Ovary (tissue), 9 donors: Measurements from ENCODE around the gene LIPC. TPM values are rescaled to one million over a fixed set of nuclear protein-coding genes. Genes with fewer than 3 reads are reported as not detected.
A peak's percentile ranks its signal among the peaks of the same experiment; 100 is the strongest.

ENCODE experiments used
- DNase-seq, 5 donors: peaks; one replicate each; pipeline ENCODE4 v3.0.0-alpha.2; 2019 to 2020
- H3K27ac ChIP-seq, 2 donors: fragments of 200-600 bp; one replicate each; pipeline versions ENCODE4 v1.5.1 to v1.8.0; 2019 to 2022
- H3K27me3 ChIP-seq: fragments of 200-600 bp; one replicate; pipeline ENCODE4 v1.8.0; 2022
- H3K36me3 ChIP-seq: fragments of 200-600 bp; sonication (generic); one replicate; pipeline ENCODE4 v1.5.1; 2019
- H3K4me1 ChIP-seq: one replicate; pipeline ENCODE4 v1.8.1; 2013; ENCODE audit warnings: mild to moderate bottlenecking, moderate library complexity; ENCODE audit not compliant: insufficient read depth
- H3K4me3 ChIP-seq: fragments of 200-600 bp; sonication (generic); one replicate; pipeline ENCODE4 v1.5.1; 2017
- H3K9me3 ChIP-seq, 2 donors: fragments of 200-600 bp in 1 of 2; sonication (generic) in 1 of 2; one replicate each; pipeline versions ENCODE4 v1.5.1 to v1.8.1; 2013 to 2019; ENCODE audit warnings: mild to moderate bottlenecking in 1 of 2, moderate library complexity in 1 of 2
- CTCF ChIP-seq, 3 donors: fragments of 450-650 bp in 2 of 3; fragments of 200-600 bp in 1 of 3; IDR thresholded peaks; one replicate each; pipeline versions ENCODE4 v1.5.1 to v1.8.0; 2016 to 2022; ENCODE audit warnings: antibody characterized with exemption in 3 of 3, mild to moderate bottlenecking in 1 of 3
- EP300 ChIP-seq: sonication (generic); formaldehyde crosslinking; IDR thresholded peaks from one replicate; pipeline ENCODE4 v1.6.1; 2017; ENCODE audit warnings: antibody characterized with exemption
- POLR2A ChIP-seq: fragments of 450-650 bp; IDR thresholded peaks from one replicate; pipeline ENCODE4 v1.6.1; 2017; ENCODE audit warnings: antibody characterized with exemption, mild to moderate bottlenecking, moderate library complexity
- WGBS, 3 donors: extraction: QIAGEN DNeasy Blood & Tissue Kit in 1 of 3; methylation state at CpG; one replicate each; pipeline versions ENCODE4 v1.1.5 to v1.1.7; 2013 to 2017; 5-methylcytosine and 5-hydroxymethylcytosine counted together
- intact Hi-C, 4 donors: fragments of 100-400 bp; cut with DNase I; formaldehyde crosslinking; loops; one replicate each; pipeline versions ENCODE4 v1.11.0 to v1.15.1; 2022 to 2023
- polyA plus RNA-seq, 2 donors: library from polyadenylated mRNA; stranded (reverse); fragments of 200-250 nt in 1 of 2; fragments of 350-450 nt in 1 of 2; fragmentation: Illumina TruSeq in 1 of 2; extraction: RNeasy Lipid Tissue Mini Kit (QIAGEN cat#74804) in 1 of 2; gene quantifications; one replicate each; pipeline ENCODE4 v1.2.3, GENCODE V29; 2013 to 2014
- total RNA-seq, 7 donors: library from RNA; depleted of rRNA in 2 of 7; stranded (reverse); fragments of >200 nt in 2 of 7; fragmentation: NEBNext Ultra II Directional in 3 of 7; extraction: Animal tissue kit (Norgen Biotek cat#: 25700) in 3 of 7; gene quantifications; one replicate each; pipeline versions ENCODE4 v1.1.0 to v1.2.4, GENCODE V29; 2016 to 2023
- donor health status: DM: no; HTN: no; CAD: no; lungs with moderate emphysema.
- donor health status: DM: no; HTN: no; CAD: no.
- donor health status: Bipolar disorder and iron deficiency.
- donor health status: DM: yes; HTN: yes; CAD: no.
- donor health status: DM: no; HTN: no; CAD: no.
- donor health status: DM: yes; HTN: yes; CAD: no.

The LIPC gene
- total and polyA plus RNA-seq, 9 donors = 0.28 to 1.1 (median 0.72) TPM

GRCh38 chr15:58457466-58457965, 25.7 kb downstream of the LIPC start:
- TF ChIP-seq EP300 = no peak
- no peak for TF ChIP-seq POLR2A
- no peak for TF ChIP-seq CTCF (IDR thresholded peaks at IDR 0.05)
- H3K27ac ChIP-seq = no peak overlapping the region
- intact Hi-C loops = no loop called here

GRCh38 chr15:58458076-58458475, 26.3 kb downstream of the LIPC start:
- Histone ChIP-seq H3K27ac (no peak overlapping the region), H3K4me1 (no peaks in the 10 kb centered on the region), H3K27me3 (no peaks in the 10 kb centered on the region), H3K4me3 (no peak overlapping the region), H3K9me3 (no peaks in the 10 kb centered on the region), H3K36me3 (no peaks in the 10 kb centered on the region)
- 32 to 47% (median 43%) methylated on average over 3 of the region's 3 CpGs for WGBS, 3 donors
- intact Hi-C loops = no loop called here
- no peak for DNase-seq
- TF ChIP-seq POLR2A (no peak), EP300 (no peak), CTCF (IDR thresholded peaks at IDR 0.05) (no peak)

More at GRCh38 chr15:58457466-58457965, 25.7 kb downstream of the LIPC start:
- Histone ChIP-seq H3K36me3 (no peaks in the 10 kb centered on the region), H3K27me3 (no peaks in the 10 kb centered on the region), H3K9me3 (no peaks in the 10 kb centered on the region), H3K4me1 (no peaks in the 10 kb centered on the region), H3K4me3 (no peak overlapping the region)
- 74 to 85% (median 74%) methylated on average over 7 of the region's 7 CpGs for WGBS, 3 donors
- DNase-seq = no peak

GRCh38 chr15:58459045-58459444, 27.3 kb downstream of the LIPC start:
- Histone ChIP-seq H3K36me3 (no peaks in the 10 kb centered on the region), H3K27me3 (no peaks in the 10 kb centered on the region), H3K9me3 (no peaks in the 10 kb centered on the region), H3K4me3 (no peak overlapping the region), H3K27ac (no peak overlapping the region), H3K4me1 (no peaks in the 10 kb centered on the region)
- no peak for DNase-seq
- 64 to 75% (median 74%) methylated on average over 2 of the region's 2 CpGs for WGBS, 3 donors
- intact Hi-C loops = no loop called here
- no peak for TF ChIP-seq POLR2A
- no peak for TF ChIP-seq CTCF (IDR thresholded peaks at IDR 0.05)
- no peak for TF ChIP-seq EP300

GRCh38 chr15:58459560-58459959, 27.8 kb downstream of the LIPC start:
- H3K36me3 ChIP-seq = no peaks in the 10 kb centered on the region
- WGBS, 3 donors = 73 to 83% (median 77%) methylated on average over 10 of the region's 10 CpGs
- DNase-seq = peak in 1 of 5 donors; percentile 32
- no peaks in the 10 kb centered on the region for H3K4me1 ChIP-seq
- intact Hi-C loops = no loop called here
- no peak for TF ChIP-seq POLR2A
- no peak for TF ChIP-seq EP300
- no peak for TF ChIP-seq CTCF (IDR thresholded peaks at IDR 0.05)
- no peaks in the 10 kb centered on the region for H3K27me3 ChIP-seq
- H3K9me3 ChIP-seq = no peaks in the 10 kb centered on the region
- H3K4me3 ChIP-seq = no peak overlapping the region
- no peak overlapping the region for H3K27ac ChIP-seq
